ENCODE data around the gene GALNT10.

GRCh38 chr5:154214371-154215106 is 24.0 kb downstream of the GALNT10 start:
- TF ChIP-seq POLR2A (IDR thresholded peaks at IDR 0.05) (no peak), CTCF (IDR thresholded peaks at IDR 0.05) (no peak), POLR2AphosphoS5 (IDR thresholded peaks at IDR 0.05; ENCODE audit: insufficient read depth in 1 of 2, low read depth in 1 of 2) (no peak)
